CD4-positive, alpha-beta memory T cell (primary cell): ENCODE measurements around the gene CCDC73. TPM values are rescaled to one million over a fixed set of nuclear protein-coding genes. Genes with fewer than 3 reads are reported as not detected.
A peak's percentile ranks its signal among the peaks of the same experiment; 100 is the strongest.
"Not testable (repeated sequence)": the region's sequence is repeated elsewhere in the genome, so short reads cannot be mapped to it uniquely, and the experiment has no call there.

ENCODE experiments used
- CTCF ChIA-PET: fragments of 350-600 bp; sonication (Branson Sonifier 250); formaldehyde crosslinking; loops from one replicate; lab custom pipeline; 2021; ENCODE audit warnings: inconsistent platforms; ENCODE audit not compliant: partially characterized antibody; lab: Charles Lee
- POLR2A ChIA-PET: fragments of 350-600 bp; sonication (Branson Sonifier 250); formaldehyde crosslinking; loops from one replicate; lab custom pipeline; 2021; ENCODE audit not compliant: partially characterized antibody; lab: Charles Lee
- DNase-seq, 5 donors: peaks; one replicate each; pipeline versions ENCODE4 v3.0.0 to v3.0.0-alpha.2; 2020 to 2022; ENCODE audit warnings: mixed read lengths in 1 of 5
- H3K27ac ChIP-seq: one replicate; pipeline ENCODE4 v1.7.0; 2013; ENCODE audit warnings: low read depth, low read length
- H3K27me3 ChIP-seq: 2 replicates; pipeline ENCODE4 v1.7.0; 2013; ENCODE audit warnings: mild to moderate bottlenecking, low read length, moderate library complexity; ENCODE audit not compliant: insufficient read depth
- H3K36me3 ChIP-seq: 2 replicates; pipeline ENCODE4 v1.7.0; 2013; ENCODE audit warnings: mild to moderate bottlenecking, low read length, moderate library complexity; ENCODE audit not compliant: insufficient read depth
- H3K4me1 ChIP-seq: 2 replicates; pipeline ENCODE4 v1.7.0; 2013; ENCODE audit warnings: mild to moderate bottlenecking, low read length, moderate library complexity; ENCODE audit not compliant: insufficient read depth
- H3K4me3 ChIP-seq, 2 donors: one replicate each; pipeline ENCODE4 v1.7.0; 2013; ENCODE audit warnings: low read length in 2 of 2, mild to moderate bottlenecking in 1 of 2
- H3K9me3 ChIP-seq, 2 donors: one replicate each; pipeline ENCODE4 v1.7.0; 2013; ENCODE audit warnings: low read length in 2 of 2, control low read depth in 1 of 2; ENCODE audit not compliant: control insufficient read depth in 1 of 2
- H3K27ac Mint-ChIP-seq, 7 donors: one replicate each; pipeline ENCODE4 v1.8.0; 2020 to 2021; ENCODE audit warnings: mixed read lengths in 7 of 7, mild to moderate bottlenecking in 6 of 7, inconsistent platforms in 3 of 7, moderate library complexity in 3 of 7
- H3K27me3 Mint-ChIP-seq, 2 donors: one replicate each; pipeline ENCODE4 v1.8.0; 2020 to 2021; ENCODE audit warnings: mixed read lengths in 2 of 2
- H3K36me3 Mint-ChIP-seq, 2 donors: one replicate each; pipeline ENCODE4 v1.8.0; 2020 to 2021; ENCODE audit warnings: mixed read lengths in 2 of 2, inconsistent platforms in 1 of 2, mild to moderate bottlenecking in 1 of 2
- H3K4me1 Mint-ChIP-seq, 4 donors: one replicate each; pipeline ENCODE4 v1.8.0; 2020 to 2021; ENCODE audit warnings: mixed read lengths in 4 of 4, mild to moderate bottlenecking in 1 of 4
- H3K4me3 Mint-ChIP-seq, 8 donors: one replicate each; pipeline ENCODE4 v1.8.0; 2020 to 2021; ENCODE audit warnings: mixed read lengths in 8 of 8, mild to moderate bottlenecking in 7 of 8, moderate library complexity in 6 of 8, inconsistent platforms in 3 of 8
- H3K9me3 Mint-ChIP-seq, 8 donors: one replicate each; pipeline ENCODE4 v1.8.0; 2020 to 2021; ENCODE audit warnings: mixed read lengths in 8 of 8, mild to moderate bottlenecking in 5 of 8, inconsistent platforms in 3 of 8, moderate library complexity in 1 of 8
- intact Hi-C: fragments of 100-400 bp; cut with micrococcal nuclease; formaldehyde crosslinking; loops from one replicate; pipeline ENCODE4 v1.15.1; 2023
- polyA plus RNA-seq, 2 donors: library from polyadenylated mRNA; unstranded; fragments of 300-500 nt; fragmentation: Illumina TruSeq; gene quantifications; one replicate each; pipeline ENCODE4 v1.2.3, GENCODE V29; 2021
- total RNA-seq, 2 experiments: library from RNA; stranded (reverse); gene quantifications; one replicate each; pipeline ENCODE4 v1.2.3, GENCODE V29; 2021

CCDC73 gene
- total and polyA plus RNA-seq, 4 experiments from 2014 or later = not detected

GRCh38 chr11:32597921-32598320 lies 196.5 kb downstream of the CCDC73 start:
- Histone ChIP-seq H3K4me3 (no peak overlapping the region), H3K4me1 (no peaks in the 10 kb centered on the region), H3K9me3 (no peaks in the 10 kb centered on the region), H3K36me3 (peaks cover 54% of the 10 kb centered on the region), H3K27me3 (no peaks in the 10 kb centered on the region), H3K27ac (no peak overlapping the region)
- Mint-ChIP-seq H3K27me3 (no peaks in the 10 kb centered on the region), H3K27ac (no peak overlapping the region), H3K9me3 (no peaks in the 10 kb centered on the region), H3K4me3 (no peak overlapping the region), H3K4me1 (peaks cover 6 to 16% (median 10%) of the 10 kb centered on the region in 4 donors), H3K36me3 (peaks cover 53 to 75% of the 10 kb centered on the region in 2 donors)
- no peak for DNase-seq
- CTCF ChIA-PET = interaction anchor here (1.1 kb wide), 1 partner anchor 8 kb away, joined by 3 read pairs; no protein-coding TSS in a partner anchor
- POLR2A ChIA-PET = interaction anchor here (1.4 kb wide), 1 partner anchor 15 kb away, joined by 4 read pairs; no protein-coding TSS in a partner anchor
- intact Hi-C loops = no loop called here

DNA sequence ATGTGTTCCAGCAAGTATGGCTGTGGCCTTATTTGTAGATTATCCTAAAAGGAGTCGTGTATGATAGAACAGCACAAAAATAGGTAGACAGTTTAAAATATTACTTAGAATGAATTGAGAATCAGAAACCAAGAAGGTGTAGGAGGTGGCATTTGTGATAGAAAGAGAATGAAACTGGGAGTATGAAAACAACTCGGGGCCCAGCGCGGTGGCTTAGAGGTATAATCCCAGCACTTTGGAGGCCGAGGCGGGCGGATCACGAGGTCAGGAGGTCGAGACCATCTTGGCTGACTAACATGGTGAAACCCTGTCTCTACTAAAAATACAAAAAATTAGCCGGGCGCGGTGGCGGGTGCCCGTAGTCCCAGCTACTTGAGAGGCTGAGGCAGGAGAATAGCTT lies 198.3 kb downstream of the CCDC73 start:
- Mint-ChIP-seq H3K4me1 (peaks cover 12 to 22% (median 18%) of the 10 kb centered on the region in 4 donors), H3K36me3 (peaks cover 61 to 79% of the 10 kb centered on the region in 2 donors), H3K27ac (peak overlapping the region in 6 of 7 donors; percentile 3 to 87 (median 60))
- H3K27me3 ChIP-seq, H3K4me1 ChIP-seq, H3K4me3 Mint-ChIP-seq, H3K9me3 Mint-ChIP-seq, CTCF ChIA-PET, H3K27ac ChIP-seq, intact Hi-C loops, H3K27me3 Mint-ChIP-seq, H3K9me3 ChIP-seq, DNase-seq, H3K4me3 ChIP-seq, POLR2A ChIA-PET: not testable (repeated sequence)
- H3K36me3 ChIP-seq = peaks cover 55% of the 10 kb centered on the region

DNA sequence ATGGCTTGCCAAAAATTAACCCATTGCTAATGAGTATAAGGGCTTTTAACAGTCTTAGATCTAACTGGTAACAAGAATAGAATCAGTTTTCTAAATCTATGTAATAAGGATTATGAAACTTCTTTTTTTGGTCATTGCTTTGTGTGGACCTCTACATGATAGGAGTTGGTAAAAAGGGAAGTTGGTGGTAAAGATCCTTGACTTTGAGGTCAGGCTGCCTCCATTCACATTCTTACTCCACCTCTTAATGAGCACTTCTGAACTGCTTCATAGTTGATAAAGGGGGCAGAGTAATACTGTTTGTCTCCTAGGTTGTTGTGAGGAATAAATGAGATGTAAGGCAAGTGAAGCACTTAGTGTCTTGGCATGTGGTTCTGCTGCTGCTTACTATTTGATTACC lies 200.2 kb downstream of the CCDC73 start:
- Histone ChIP-seq H3K27ac (no peak overlapping the region), H3K9me3 (no peaks in the 10 kb centered on the region), H3K36me3 (peaks cover 61% of the 10 kb centered on the region), H3K4me3 (no peak overlapping the region), H3K27me3 (no peaks in the 10 kb centered on the region), H3K4me1 (no peaks in the 10 kb centered on the region)
- Mint-ChIP-seq H3K4me1 (peaks cover 14 to 29% (median 24%) of the 10 kb centered on the region in 4 donors), H3K27me3 (no peaks in the 10 kb centered on the region), H3K9me3 (no peaks in the 10 kb centered on the region), H3K27ac (no peak overlapping the region), H3K4me3 (no peak overlapping the region), H3K36me3 (peaks cover 68 to 87% of the 10 kb centered on the region in 2 donors)
- ChIA-PET POLR2A (no interaction called here), CTCF (no interaction called here)
- DNase-seq = no peak
- intact Hi-C loops = no loop called here

GRCh38 chr11:32586576-32587190 lies 207.8 kb downstream of the CCDC73 start:
- ChIA-PET POLR2A (no interaction called here), CTCF (interaction anchor here (1.1 kb wide), 1 partner anchor 10 kb away, joined by 3 read pairs; no protein-coding TSS in a partner anchor)
- Mint-ChIP-seq H3K36me3 (peaks cover 27 to 56% of the 10 kb centered on the region in 2 donors), H3K27ac (peak overlapping the region in 2 of 7 donors; percentile 55 to 95), H3K4me1 (peaks cover 37 to 67% (median 48%) of the 10 kb centered on the region in 4 donors), H3K9me3 (no peaks in the 10 kb centered on the region), H3K27me3 (no peaks in the 10 kb centered on the region), H3K4me3 (peak overlapping the region in 5 of 8 donors; percentile 44 to 73 (median 49))
- Histone ChIP-seq H3K9me3 (no peaks in the 10 kb centered on the region), H3K27me3 (no peaks in the 10 kb centered on the region), H3K4me3 (no peak overlapping the region), H3K27ac (no peak overlapping the region), H3K36me3 (peaks cover 24% of the 10 kb centered on the region), H3K4me1 (peaks cover 44% of the 10 kb centered on the region)
- no peak for DNase-seq
- intact Hi-C loops = loop anchor here (5.0 to 10.0 kb wide), 2 partner anchors 492 to 671 kb away; partner anchors contain the start of genes HIPK3 and RCN1

DNA sequence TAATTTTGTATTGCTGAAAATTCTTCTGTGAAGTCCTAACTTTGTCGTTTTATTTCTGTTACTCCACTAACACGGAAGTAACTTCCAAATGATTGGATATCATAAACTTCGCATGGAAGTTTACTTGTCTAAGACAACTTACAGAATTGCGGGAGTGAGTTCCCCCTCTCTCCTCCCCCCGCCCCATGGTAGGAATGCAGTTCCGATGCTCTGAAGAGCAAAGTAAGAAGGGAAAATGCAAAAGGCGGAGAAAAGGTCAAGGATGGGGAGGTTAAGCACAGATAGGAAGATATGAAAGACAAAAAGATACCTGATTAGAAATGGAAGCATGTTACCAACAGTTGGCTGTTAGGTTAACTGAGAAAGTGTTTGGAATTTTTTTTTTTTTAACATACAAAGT lies 209.5 kb downstream of the CCDC73 start:
- H3K36me3 Mint-ChIP-seq = peaks cover 19 to 39% of the 10 kb centered on the region in 2 donors

DNA sequence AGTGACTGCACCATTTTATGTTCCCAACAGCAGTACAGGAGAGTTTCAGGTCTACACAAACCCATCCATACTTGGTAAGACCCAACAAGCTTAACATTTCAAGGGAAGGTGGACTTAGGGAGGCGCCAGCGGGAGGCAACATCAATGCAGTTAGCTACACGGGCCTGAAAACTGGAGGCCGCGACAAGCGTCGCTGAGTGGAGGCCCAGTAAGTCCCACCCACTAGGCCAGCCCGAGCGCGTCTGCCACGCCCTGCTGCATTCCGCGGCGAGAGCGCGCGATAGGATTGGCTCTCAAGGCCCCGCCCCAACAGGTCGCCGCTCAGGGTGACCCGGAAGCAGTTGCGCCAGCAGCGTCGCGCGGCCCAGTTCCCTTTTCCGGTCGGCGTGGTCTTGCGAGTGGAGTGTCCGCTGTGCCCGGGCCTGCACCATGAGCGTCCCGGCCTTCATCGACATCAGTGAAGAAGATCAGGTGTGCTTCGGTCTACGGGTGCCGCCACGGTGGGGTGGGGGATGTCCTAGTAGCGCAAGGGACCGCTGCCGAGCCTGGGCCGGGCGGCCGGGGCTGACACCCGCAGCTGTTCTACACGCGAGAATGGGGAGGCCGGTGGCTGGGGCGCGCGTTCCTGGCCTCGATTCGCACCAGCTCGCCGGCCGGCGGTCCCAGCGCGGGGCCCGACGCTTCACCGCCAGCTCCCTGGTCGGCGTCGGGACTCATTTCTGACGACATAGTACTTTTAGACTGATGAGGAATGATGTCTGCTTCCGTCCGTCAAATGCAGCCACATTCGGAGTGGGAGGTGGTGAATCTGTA lies 210.8 kb downstream of the CCDC73 start, which contains the start of gene EIF3M:
TSS of gene EIF3M (plus strand) at position 373 of the 813 bp plus-strand sequence. CDS start at position 430, 57 bp downstream.
- peak; percentile 94 to 95 (median 94) for DNase-seq
- Histone ChIP-seq H3K27me3 (no peaks in the 10 kb centered on the region), H3K36me3 (peaks cover 4% of the 10 kb centered on the region), H3K4me1 (peaks cover 41% of the 10 kb centered on the region), H3K4me3 (peak within 1 kb of the TSS; percentile 73 to 89), H3K27ac (peak within 1 kb of the TSS; percentile 93), H3K9me3 (no peaks in the 10 kb centered on the region)
- ChIA-PET POLR2A (interaction anchor here (1.0 to 2.1 kb wide), 7 partner anchors 14 to 1214 kb away, joined by 3 to 8 read pairs (median 4); partner anchors contain the start of genes CSTF3, DCDC1, DNAJC24 and TCP11L1), CTCF (no interaction called here)
- H3K36me3 Mint-ChIP-seq = peaks cover 10 to 28% of the 10 kb centered on the region in 2 donors
- intact Hi-C loops = loop anchor here (1.0 to 10.0 kb wide), 5 partner anchors 309 to 1774 kb away; partner anchors contain the start of genes ABTB2, DCDC1, DNAJC24 and ELP4
- H3K27ac Mint-ChIP-seq = peak within 1 kb of the TSS; percentile 95 to 99 (median 98)
- peaks cover 31 to 51% (median 39%) of the 10 kb centered on the region in 4 donors for H3K4me1 Mint-ChIP-seq
- H3K9me3 Mint-ChIP-seq = no peaks in the 10 kb centered on the region
- no peaks in the 10 kb centered on the region for H3K27me3 Mint-ChIP-seq
- peak within 1 kb of the TSS; percentile 94 to 99 (median 97) for H3K4me3 Mint-ChIP-seq

More for the DNA sequence above, 209.5 kb downstream of the CCDC73 start:
- intact Hi-C loops = loop anchor here (5.0 to 10.0 kb wide), 5 partner anchors 490 to 1772 kb away; partner anchors contain the start of genes ABTB2, DCDC1, DNAJC24 and ELP4
- H3K27me3 ChIP-seq = no peaks in the 10 kb centered on the region
- H3K4me1 ChIP-seq = peaks cover 44% of the 10 kb centered on the region
- H3K9me3 Mint-ChIP-seq = no peaks in the 10 kb centered on the region
- DNase-seq = no peak
- H3K27ac ChIP-seq = peak overlapping the region; percentile 93
- peaks cover 34 to 59% (median 43%) of the 10 kb centered on the region in 4 donors for H3K4me1 Mint-ChIP-seq
- H3K9me3 ChIP-seq = no peaks in the 10 kb centered on the region
- H3K27me3 Mint-ChIP-seq = no peaks in the 10 kb centered on the region
- peak overlapping the region; percentile 47 to 99 (median 98) for H3K27ac Mint-ChIP-seq
- peaks cover 12% of the 10 kb centered on the region for H3K36me3 ChIP-seq
- CTCF ChIA-PET = no interaction called here
- POLR2A ChIA-PET = interaction anchor here (1.3 to 2.1 kb wide), 3 partner anchors 454 to 1215 kb away, joined by 3 to 8 read pairs (median 7); partner anchors contain the start of genes CSTF3, DCDC1, DNAJC24 and TCP11L1
- H3K4me3 Mint-ChIP-seq = peak overlapping the region; percentile 94 to 99 (median 97)
- peak overlapping the region; percentile 73 to 89 for H3K4me3 ChIP-seq
